GM18909 (cell line): ENCODE results near the gene CEP85.
"Not testable (repeated sequence)": the region's sequence is repeated elsewhere in the genome, so short reads cannot be mapped to it uniquely, and the experiment has no call there.

Source experiments
- ATAC-seq: cut with Tn5 transposase; IDR thresholded peaks from one replicate; pipeline ENCODE4 v1.9.1; 2021; ENCODE audit warnings: mild to moderate bottlenecking; ENCODE audit not compliant: unreplicated experiment, poor library complexity

CEP85 gene

DNA sequence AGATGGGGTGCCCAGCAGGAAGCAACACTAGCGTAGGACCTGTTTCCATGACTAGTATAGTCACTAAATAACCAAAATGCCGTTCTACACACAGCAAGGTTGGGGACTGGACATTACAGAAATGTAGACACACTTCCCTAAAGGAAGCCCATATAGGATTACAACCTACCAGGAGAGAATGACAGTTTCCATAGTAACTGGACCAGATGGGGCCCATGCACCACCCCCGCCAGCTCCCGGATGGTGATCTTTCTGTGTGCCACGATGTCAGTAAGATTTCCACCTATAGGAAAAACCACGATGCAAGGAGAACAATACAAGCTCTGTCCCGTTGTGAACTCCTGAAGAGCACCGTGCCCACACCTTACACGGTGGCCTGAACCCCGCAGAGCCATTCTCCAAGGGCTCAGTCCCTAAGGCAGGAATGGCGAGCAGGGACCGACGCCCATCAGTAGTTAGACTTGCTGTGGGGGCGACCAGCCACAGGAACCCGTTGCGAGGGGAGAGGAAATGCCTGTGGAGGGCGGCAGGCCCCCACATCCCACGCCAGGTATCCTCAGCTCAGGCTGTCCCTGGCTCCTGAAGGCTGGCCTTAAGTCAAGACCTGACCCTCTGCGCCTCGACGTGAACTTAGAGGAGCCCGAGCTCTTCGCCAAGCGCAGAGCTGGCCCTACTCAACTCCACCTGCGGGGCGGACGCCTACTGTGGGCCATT, 13.6 kb upstream of the CEP85 start:
- no peak for ATAC-seq

DNA sequence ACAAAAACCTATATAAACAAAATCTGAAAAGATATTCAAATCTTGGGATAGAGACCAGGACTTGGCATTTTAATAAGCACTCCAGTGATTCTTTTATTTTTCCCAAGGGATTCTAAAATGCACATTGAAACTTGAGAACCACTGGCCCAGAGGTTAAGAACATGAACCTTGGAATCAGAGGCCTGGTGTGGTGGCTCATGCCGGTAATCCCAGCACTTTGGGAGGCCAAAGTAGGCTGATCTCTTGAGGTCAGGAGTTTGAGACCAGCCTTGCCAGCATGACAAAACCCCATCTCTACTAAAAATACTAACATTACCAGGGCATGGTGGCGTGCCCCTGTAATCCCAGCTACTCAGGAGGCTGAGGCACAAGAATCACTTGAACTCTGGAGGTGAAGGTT, 12.9 kb upstream of the CEP85 start:
- no peak for ATAC-seq

DNA sequence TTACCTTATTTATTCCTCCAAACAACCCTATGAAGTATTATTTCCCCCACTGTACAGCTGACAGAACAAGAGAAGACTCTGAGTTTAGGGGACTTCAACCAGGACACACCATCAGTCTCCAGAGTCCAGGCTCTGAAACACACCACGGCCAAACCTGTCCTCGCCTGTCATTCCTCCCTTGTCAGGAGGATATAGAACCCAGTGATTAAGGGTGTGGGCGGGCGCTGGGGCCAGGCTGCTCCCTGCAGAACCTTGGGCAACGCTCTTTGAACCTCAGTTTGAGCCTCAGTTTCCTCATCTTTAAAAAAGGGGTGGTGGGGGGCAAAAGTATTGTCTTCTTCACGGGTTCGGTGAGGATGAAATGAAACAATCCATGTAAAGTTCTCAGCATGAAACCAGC, 9.4 kb upstream of the CEP85 start:
- ATAC-seq = no peak

DNA sequence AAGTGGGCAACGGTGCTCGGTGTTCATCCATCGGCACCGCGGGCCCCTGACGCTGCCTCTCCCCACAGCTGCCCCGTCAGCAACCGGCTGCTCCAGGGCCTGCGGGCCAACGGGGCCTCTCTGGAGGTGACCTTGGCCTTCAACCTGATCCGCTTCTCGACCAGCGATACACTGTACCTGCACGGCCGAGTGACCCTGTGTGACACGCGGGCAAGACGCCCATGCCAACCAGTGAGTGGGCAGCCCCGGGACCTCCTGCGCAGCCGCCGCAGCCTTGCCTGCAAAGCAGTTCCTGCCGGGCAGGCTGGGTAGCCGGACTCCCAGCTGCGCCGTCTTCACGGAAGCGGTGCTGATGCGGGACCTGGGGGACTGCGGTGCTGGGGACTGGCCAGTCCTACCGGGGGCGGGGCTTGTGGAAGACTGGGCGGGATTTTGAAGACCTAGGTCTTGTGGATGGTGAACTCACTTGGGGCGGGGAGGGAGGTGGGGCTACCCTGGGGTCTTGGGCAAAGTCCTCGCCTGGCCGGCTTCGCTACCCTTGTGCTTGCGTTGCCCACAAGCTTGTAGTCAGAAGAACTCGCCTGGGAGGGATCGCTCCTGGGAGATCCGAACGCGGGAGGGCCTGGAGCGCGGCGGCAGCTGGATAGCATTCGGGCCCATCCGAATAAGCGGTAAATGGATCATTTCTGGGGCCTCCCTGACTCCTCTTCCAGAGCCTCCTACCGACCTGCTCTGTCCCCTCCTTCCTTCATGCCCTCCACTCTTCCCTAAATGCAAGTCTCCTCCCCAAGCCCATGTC, 8.8 kb upstream of the CEP85 start:
- no peak for ATAC-seq

DNA sequence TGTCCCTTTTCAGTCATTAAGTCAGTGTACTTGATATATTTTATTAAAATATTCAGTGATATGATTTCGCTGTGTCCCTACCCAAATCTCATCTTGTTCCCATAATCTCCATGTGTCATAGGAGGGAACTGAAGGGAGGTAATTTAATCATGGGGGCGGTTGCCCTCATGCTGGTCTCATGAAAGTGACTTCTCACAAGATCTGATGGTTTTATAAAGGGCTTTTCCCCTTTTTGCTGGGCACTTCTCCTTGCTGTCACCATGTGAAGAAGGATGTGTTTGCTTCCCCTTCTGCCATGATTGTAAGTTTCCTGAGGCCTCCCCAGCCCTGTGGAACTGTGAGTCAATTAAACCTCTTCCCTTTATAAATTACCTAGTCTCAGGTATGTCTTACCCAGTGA, 3.3 kb upstream of the CEP85 start:
- ATAC-seq = not testable (repeated sequence)

DNA sequence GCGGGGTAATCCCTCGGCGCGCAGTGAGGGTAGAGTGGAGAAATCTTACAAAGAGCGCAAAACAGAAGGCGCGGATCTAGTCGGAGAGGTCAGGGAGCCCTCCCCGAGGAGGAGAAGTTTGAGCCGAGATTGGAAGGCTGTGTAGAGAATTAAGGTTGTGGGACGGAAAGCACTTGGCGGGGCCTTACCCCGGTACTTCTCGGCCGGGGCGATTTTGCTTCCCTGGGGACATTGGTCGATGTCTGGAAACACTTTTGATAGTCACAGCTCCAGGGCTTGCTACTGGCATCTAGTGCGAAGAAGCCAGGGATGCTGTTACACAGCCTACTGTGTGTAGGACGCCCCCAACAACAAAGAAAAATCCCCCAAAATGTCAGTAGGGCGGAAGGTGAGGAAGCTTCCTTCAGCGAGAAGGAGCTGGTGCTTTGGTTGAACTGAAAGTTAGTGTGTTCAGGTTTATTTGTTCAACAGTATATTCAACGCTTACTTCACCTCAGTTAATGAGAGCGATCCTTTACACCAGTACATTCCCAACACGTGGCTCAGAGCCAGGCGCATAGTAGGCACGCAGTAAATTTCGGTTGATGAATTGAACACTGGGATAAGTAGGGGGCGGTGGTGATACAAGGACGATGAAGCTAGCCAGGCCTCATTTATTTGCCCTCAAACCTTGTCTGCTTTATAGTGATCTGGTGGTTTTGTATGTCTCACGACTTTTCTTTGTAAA, 807 bp downstream of the CEP85 start:
- no peak for ATAC-seq

DNA sequence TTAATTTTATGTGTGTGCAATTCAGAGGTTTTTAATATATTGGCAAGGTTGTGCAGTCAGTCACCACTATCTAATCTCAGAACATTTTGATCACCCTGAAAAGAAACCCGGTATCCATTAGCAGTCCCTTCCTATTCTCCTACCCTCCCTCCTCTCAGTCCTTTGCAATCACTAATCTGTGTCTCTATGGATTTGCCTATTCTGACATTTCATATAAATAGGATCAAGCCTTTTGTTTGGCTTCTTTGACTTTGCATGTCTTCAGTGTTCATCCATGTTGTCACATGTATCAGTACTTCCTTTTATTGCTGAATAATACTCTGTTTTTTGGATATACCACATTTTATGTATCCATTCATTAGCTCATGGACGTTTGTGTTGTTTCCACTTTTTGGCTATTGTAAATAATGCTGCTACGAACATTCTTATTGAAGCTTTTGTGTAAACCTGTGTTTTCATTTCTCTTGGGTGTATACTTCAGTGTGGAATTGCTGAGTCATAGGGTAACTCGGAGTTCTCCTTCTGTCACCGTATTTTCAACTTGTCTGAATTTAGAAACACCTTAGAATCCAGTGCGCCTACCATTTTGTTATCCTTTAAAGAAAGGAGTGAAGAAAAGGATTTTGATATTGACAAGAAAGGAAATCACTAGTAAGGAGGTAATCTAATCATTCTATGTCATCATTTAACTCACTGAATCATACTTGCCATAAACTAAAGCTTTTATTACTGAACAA, 3.4 kb downstream of the CEP85 start:
- no peak for ATAC-seq

DNA sequence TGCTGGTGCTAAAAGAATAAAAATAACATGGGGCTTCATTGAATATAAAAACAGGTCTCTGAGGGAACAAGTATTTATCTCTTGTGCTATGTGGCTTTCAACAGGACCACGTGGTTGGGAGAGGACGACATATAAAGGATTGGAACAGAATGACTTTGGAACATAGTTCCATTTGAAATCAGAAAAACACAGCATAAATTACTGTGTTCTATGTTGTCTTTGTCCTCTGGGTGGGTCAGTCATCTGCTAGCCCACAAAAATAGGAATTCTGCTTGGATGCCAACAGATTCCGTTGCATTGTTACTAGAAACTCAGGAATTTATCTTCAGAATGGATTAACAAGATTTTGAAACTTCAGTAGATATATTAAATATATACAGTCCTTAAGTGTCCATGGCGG, 5.9 kb downstream of the CEP85 start:
- no peak for ATAC-seq

DNA sequence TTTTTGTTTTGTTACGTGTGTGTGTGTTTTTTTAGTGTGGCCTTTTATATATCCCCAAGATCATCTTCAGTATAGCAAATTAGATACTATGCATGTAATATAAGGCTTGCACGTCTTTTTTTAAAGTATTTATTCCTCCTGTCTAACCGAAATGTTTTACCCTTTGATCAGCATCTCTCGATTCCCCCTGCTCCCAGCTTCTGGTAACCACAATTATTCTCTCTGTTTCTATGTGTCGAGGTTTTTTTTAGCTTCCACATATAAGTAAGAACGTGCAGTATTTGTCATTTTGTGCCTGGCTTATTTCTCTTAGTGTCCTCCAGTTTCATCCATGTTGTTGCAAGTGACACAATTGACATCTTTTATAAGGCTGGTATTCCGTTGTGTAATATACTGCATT, 18.7 kb downstream of the CEP85 start:
- no peak for ATAC-seq

DNA sequence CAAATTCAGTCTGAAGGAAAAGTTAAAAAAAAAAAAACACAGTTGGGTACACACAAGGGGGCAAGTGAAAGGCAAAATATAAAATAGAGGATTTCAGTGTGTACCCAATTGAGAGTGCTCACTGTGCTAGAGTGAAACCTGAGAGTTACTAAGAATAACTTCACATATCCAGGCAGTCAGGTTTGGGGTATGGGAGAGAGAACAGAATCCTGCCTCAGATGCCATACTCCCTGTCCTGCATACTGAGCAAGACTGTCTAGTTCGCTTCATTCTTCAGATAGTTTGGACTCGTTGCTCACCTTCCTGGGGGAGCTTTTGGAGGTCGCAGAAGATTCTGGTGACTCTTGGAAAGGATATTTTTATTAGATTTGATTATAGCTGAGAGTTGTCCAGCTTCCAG, 20.4 kb downstream of the CEP85 start:
- ATAC-seq = no peak

DNA sequence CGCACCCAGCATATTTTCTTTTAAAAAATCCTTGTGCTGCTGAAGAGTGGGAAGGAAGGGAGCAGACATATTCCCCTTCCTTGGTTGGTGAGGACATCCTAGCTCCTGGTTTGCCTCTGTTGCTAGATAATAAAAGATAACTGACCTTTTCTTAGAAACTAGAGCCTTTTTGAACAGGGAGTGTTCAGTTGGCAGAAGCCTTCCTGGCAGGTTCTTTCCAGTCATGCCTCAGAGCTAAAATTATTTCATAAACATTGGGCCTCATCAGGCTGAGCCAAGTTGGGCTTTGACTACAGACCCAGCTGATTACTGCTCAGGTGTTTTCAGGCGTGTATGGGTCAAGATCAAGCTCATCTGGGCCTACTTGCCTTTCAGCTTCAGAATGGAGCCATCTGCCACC, 23.2 kb downstream of the CEP85 start:
- no peak for ATAC-seq

DNA sequence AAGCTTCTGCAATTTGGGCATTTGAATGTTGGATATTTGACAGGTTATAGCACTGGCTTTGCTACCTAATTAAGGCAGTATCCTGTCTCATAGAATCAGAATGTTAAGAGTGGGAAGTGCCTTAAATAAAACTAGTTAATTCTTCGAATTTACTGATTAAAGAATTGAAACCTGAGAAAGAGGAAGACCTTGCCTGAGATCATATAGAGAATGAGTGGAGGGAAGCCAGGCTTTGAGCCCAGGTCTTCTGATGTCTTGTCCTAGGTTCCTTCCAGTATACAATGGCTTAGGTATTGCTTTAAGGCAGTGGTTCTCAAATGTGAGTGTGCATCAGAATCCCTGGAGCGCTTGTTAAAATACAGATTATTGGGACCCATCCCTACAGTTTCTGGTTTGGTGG, 25.0 kb downstream of the CEP85 start:
- ATAC-seq = no peak

DNA sequence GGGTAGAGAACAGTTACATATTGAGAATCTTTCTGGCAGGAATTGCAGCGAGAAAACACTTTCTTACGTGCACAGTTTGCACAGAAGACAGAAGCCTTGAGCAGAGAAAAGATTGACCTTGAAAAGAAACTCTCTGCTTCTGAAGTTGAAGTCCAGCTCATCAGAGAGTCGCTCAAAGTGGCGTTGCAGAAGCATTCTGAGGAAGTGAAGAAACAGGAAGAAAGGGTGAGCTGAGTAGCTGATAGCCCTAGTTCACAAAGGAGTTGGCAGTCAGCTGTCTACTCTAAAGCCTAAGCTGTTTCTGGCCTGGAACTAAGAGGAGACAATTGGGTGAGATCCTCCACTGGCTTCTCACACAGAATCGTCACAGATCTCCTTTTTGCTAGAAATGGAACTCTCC, 25.6 kb downstream of the CEP85 start:
- no peak for ATAC-seq

DNA sequence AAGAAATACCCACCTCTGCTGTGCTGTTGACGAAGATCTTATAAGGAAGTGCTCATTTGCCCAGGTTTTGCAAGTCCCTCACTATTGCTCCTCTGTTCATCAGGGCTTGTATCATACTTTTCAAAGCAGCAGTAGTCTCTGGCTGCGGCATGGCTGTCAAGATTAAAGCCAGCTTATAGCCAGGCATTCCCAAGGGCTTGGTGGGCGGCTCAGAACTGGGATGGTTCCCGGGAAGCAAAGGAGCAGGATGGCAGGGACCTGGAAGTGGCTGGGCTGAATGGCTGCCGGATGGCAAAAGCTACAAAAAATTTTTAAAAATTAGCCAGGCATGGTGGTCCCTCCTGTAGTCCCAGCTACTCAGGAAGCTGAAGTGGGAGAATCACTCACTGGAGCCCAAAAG, 29.2 kb downstream of the CEP85 start:
- ATAC-seq = no peak

DNA sequence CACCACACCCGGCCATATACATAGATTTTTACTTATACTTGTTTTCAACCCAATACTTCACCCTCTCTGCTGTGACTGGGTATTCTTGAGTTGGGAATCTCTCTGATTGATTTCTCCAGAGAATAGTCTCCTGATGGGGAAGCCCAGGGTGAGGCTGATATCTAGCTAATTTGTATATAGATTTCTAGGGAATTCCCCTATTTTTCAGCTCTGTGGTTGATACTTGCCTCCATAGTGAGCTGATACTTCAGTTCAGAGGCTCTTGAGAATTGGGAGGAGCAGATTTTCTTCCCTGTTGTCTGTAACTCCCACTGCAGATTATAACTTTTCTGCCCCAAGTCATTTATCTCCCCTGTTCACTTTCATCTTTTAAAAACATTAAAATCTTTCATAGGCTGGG, 31.4 kb downstream of the CEP85 start:
- ATAC-seq = no peak

DNA sequence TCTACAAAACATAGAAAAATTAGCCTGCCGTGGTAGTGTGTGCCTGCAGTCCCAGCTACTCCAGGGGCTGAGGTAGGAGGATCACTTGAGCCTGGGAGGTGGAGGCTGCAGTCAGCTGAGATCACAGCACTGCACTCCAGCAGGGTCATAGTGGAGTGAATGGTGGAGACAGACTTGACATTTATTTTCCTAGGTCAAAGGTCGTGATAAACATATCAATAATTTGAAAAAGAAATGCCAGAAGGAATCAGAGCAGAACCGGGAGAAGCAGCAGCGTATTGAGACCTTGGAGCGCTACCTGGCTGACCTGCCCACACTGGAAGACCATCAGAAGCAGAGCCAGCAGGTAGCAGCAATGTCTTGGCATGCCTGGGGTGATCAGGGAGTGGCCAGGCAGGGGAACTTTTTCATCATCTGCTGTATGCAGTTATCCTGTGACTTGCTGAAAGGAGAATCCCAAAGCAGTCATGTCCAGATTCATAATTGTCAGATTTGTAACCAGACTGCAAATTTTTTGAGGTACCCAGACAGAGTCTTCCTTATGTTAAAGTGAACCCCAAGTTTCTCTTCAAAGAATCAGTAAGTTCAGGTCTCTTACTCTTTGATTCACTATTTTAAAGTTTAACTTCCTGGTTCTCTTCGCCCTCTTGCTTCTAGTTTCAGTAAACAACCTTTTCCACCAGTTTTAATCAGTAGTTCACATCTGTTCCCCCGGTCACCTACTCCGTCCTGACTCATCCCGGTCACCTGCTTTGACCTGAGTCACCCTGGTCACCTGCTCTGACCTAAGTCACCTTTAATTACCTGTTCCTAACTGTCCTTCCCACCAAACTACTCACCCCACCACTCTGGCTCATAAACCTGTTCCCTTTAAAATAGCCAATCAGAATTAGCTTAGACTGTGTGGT, 34.5 kb downstream of the CEP85 start:
- ATAC-seq = no peak

DNA sequence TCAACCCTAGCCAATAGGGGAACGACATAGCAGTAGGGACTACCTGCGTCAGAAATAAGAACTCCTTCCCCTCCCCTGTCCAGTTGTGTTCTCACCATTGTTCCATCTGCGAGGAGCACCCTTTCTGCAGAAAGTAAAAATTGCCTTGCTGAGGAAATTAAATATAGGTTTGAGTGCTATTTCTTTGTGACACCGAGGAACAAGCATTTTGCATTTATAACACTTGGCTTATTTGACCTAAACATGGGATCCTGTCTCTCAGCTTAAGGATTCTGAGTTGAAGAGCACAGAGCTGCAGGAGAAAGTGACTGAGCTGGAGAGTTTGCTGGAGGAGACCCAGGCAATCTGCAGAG, 35.2 kb downstream of the CEP85 start:
- ATAC-seq = no peak

DNA sequence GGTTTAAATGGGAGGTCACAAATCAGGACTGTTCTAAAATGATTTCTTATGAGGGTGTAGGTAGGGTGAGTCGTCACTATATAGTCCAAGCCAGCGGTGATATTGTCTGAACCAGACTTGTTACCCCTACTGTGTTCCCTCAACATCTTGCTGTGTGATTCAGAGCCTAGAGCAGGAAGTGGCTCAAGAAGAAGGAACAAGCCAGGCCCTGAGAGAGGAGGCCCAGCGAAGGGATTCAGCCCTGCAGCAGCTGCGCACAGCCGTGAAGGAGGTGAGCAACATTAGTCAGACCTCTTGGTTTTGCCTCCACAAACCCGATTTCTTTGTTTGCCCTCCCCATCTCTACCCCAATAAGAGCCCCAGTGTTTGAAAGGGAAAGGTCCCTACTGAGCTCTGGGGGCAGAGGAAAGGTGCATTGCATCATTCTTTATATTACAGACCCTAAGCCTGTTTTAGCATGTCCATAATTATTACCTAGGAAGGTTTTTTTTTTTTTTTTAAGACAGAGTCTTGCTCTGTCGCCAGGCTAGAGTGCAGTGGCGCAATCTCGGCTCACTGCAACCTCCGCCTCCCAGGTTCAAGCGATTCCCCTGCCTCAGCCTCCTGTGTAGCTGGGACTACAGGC, 40.9 kb downstream of the CEP85 start:
- ATAC-seq = no peak
